Liver (tissue), 3 donors: ENCODE measurements around the gene ZNF57.

Experiments
- EGR1 ChIP-seq, 2 donors: IDR thresholded peaks; 2 replicates each; pipeline ENCODE4 v1.6.1; 2016 to 2018; ENCODE audit warnings: antibody characterized with exemption in 2 of 2, low read depth in 2 of 2
- FOXA1 ChIP-seq: IDR thresholded peaks from 2 replicates; pipeline ENCODE4 v1.6.1; 2016; ENCODE audit warnings: antibody characterized with exemption
- GABPA ChIP-seq, 2 donors: IDR thresholded peaks in 1 of 2; conservative IDR thresholded peaks in 1 of 2; 2 replicates each; pipeline ENCODE4 v1.6.1; 2016; ENCODE audit warnings: antibody characterized with exemption in 2 of 2, mild to moderate bottlenecking in 1 of 2, moderate library complexity in 1 of 2
- RAD21 ChIP-seq, 2 donors: IDR thresholded peaks; 2 replicates each; pipeline ENCODE4 v1.6.1; 2016; ENCODE audit warnings: antibody characterized with exemption in 2 of 2, mild to moderate bottlenecking in 2 of 2
- SP1 ChIP-seq: IDR thresholded peaks from 2 replicates; pipeline ENCODE4 v1.6.1; 2018; ENCODE audit warnings: antibody characterized with exemption, mild to moderate bottlenecking
- TAF1 ChIP-seq: conservative IDR thresholded peaks from 2 replicates; pipeline ENCODE4 v1.6.1; 2016; ENCODE audit warnings: antibody characterized with exemption, mild to moderate bottlenecking
- YY1 ChIP-seq: IDR thresholded peaks from 2 replicates; pipeline ENCODE4 v1.6.1; 2016; ENCODE audit warnings: antibody characterized with exemption, mild to moderate bottlenecking
- TF ChIP-seq, protein P1 (sequence below): fragments of 150-350 bp; IDR thresholded peaks from 2 replicates; pipeline ENCODE4 v1.5.1; 2017; ENCODE audit warnings: improper control_type of control experiment, low read depth, low read length; ENCODE audit not compliant: missing input control
- TF ChIP-seq, protein P2 (sequence below): IDR thresholded peaks from 2 replicates; pipeline ENCODE4 v1.6.1; 2016; ENCODE audit warnings: antibody characterized with exemption
- TF ChIP-seq, protein P3 (sequence below): IDR thresholded peaks from 2 replicates; pipeline ENCODE4 v1.6.1; 2016; ENCODE audit warnings: antibody characterized with exemption
- TF ChIP-seq, protein P4 (sequence below): IDR thresholded peaks from 2 replicates; pipeline ENCODE4 v1.6.1; 2016; ENCODE audit warnings: antibody characterized with exemption
- TF ChIP-seq, protein P5 (sequence below): IDR thresholded peaks from 2 replicates; pipeline ENCODE4 v1.6.1; 2016; ENCODE audit warnings: antibody characterized with exemption, mild to moderate bottlenecking
- donor health status: healthy.
- donor health status: healthy.

DNA sequence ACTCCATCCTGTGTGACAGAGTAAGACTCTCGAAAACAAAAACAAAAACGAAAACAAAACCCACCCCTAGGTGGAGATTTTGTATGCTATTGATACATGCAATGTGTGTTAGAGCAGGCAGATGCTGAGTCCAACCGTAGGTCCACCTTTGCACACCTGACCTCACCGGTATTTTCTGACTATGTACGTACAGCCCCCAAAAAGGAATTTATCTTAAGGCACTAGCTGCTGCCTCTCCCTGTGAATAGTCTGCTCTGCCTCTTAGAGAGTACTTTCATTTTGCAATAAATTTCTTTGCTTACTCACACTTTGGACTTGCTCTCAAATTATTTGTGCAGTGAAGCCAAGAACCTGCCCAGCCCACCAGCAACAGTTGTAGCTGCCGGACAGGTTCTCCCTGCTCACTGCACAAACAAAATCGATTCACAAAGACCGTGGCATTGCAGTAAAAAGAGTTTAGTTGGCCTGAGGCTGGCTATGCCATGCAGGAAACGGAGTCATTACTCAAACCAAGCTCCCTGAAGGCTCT, 52.3 kb downstream of the ZNF57 start:
- TF ChIP-seq, protein P1, sequence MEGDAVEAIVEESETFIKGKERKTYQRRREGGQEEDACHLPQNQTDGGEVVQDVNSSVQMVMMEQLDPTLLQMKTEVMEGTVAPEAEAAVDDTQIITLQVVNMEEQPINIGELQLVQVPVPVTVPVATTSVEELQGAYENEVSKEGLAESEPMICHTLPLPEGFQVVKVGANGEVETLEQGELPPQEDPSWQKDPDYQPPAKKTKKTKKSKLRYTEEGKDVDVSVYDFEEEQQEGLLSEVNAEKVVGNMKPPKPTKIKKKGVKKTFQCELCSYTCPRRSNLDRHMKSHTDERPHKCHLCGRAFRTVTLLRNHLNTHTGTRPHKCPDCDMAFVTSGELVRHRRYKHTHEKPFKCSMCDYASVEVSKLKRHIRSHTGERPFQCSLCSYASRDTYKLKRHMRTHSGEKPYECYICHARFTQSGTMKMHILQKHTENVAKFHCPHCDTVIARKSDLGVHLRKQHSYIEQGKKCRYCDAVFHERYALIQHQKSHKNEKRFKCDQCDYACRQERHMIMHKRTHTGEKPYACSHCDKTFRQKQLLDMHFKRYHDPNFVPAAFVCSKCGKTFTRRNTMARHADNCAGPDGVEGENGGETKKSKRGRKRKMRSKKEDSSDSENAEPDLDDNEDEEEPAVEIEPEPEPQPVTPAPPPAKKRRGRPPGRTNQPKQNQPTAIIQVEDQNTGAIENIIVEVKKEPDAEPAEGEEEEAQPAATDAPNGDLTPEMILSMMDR, result no peak
- TF ChIP-seq SP1 (peak; percentile 90), GABPA (IDR thresholded peaks at IDR 0.05 in 1 of 2, conservative IDR thresholded peaks at IDR 0.05 in 1 of 2) (no peak), YY1 (peak; percentile 44), RAD21 (IDR thresholded peaks at IDR 0.05) (peak; percentile 14 to 16), EGR1 (IDR thresholded peaks at IDR 0.05; ENCODE audit: low read depth in 2 of 2) (no peak), TAF1 (no peak), FOXA1 (no peak)
- TF ChIP-seq, protein P2, sequence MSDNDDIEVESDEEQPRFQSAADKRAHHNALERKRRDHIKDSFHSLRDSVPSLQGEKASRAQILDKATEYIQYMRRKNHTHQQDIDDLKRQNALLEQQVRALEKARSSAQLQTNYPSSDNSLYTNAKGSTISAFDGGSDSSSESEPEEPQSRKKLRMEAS, result no peak
- TF ChIP-seq, protein P3, sequence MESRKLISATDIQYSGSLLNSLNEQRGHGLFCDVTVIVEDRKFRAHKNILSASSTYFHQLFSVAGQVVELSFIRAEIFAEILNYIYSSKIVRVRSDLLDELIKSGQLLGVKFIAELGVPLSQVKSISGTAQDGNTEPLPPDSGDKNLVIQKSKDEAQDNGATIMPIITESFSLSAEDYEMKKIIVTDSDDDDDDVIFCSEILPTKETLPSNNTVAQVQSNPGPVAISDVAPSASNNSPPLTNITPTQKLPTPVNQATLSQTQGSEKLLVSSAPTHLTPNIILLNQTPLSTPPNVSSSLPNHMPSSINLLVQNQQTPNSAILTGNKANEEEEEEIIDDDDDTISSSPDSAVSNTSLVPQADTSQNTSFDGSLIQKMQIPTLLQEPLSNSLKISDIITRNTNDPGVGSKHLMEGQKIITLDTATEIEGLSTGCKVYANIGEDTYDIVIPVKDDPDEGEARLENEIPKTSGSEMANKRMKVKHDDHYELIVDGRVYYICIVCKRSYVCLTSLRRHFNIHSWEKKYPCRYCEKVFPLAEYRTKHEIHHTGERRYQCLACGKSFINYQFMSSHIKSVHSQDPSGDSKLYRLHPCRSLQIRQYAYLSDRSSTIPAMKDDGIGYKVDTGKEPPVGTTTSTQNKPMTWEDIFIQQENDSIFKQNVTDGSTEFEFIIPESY, result peak; percentile 27
- TF ChIP-seq, protein P4, sequence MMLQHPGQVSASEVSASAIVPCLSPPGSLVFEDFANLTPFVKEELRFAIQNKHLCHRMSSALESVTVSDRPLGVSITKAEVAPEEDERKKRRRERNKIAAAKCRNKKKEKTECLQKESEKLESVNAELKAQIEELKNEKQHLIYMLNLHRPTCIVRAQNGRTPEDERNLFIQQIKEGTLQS, result no peak
- TF ChIP-seq, protein P5, sequence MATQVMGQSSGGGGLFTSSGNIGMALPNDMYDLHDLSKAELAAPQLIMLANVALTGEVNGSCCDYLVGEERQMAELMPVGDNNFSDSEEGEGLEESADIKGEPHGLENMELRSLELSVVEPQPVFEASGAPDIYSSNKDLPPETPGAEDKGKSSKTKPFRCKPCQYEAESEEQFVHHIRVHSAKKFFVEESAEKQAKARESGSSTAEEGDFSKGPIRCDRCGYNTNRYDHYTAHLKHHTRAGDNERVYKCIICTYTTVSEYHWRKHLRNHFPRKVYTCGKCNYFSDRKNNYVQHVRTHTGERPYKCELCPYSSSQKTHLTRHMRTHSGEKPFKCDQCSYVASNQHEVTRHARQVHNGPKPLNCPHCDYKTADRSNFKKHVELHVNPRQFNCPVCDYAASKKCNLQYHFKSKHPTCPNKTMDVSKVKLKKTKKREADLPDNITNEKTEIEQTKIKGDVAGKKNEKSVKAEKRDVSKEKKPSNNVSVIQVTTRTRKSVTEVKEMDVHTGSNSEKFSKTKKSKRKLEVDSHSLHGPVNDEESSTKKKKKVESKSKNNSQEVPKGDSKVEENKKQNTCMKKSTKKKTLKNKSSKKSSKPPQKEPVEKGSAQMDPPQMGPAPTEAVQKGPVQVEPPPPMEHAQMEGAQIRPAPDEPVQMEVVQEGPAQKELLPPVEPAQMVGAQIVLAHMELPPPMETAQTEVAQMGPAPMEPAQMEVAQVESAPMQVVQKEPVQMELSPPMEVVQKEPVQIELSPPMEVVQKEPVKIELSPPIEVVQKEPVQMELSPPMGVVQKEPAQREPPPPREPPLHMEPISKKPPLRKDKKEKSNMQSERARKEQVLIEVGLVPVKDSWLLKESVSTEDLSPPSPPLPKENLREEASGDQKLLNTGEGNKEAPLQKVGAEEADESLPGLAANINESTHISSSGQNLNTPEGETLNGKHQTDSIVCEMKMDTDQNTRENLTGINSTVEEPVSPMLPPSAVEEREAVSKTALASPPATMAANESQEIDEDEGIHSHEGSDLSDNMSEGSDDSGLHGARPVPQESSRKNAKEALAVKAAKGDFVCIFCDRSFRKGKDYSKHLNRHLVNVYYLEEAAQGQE, result peak; percentile 40
